Thyroid gland (tissue), 4 donors: Measurements from ENCODE around the gene PRICKLE4.

ENCODE experiments used
- CTCF ChIP-seq, 6 experiments: fragments of 200-600 bp in 3 of 6; fragments of 450-650 bp in 3 of 6; sonication (generic) in 3 of 6; IDR thresholded peaks; one replicate each; pipeline ENCODE4 v1.5.1; 2016 to 2019; ENCODE audit warnings: antibody characterized with exemption in 6 of 6, mild to moderate bottlenecking in 2 of 6, inconsistent platforms in 1 of 6, moderate library complexity in 1 of 6
- POLR2A ChIP-seq, 2 donors: fragments of 450-650 bp; IDR thresholded peaks; one replicate each; pipeline ENCODE4 v1.6.1; 2017; ENCODE audit warnings: antibody characterized with exemption in 2 of 2, mild to moderate bottlenecking in 2 of 2, moderate library complexity in 1 of 2

GRCh38 chr6:41748542-41748941, 32.0 kb upstream of the PRICKLE4 start:
- TF ChIP-seq CTCF (IDR thresholded peaks at IDR 0.05) (no peak), POLR2A (IDR thresholded peaks at IDR 0.05) (no peak)
